ENCODE data around the gene USP4.
"Not testable (repeated sequence)": the region's sequence is repeated elsewhere in the genome, so short reads cannot be mapped to it uniquely, and the experiment has no call there.

USP4 gene

GRCh38 chr3:49240091-49240490 is 99.8 kb downstream of the USP4 start:
- not testable (repeated sequence) for DNase-seq

- no peak for DNase-seq
Observed at GRCh38 chr3:49238274-49239127, 101.4 kb downstream of the USP4 start.

- DNase-seq = no peak
Observed at GRCh38 chr3:49237344-49237743, 102.5 kb downstream of the USP4 start.

- DNase-seq = no peak
Observed at GRCh38 chr3:49236226-49236625, 103.6 kb downstream of the USP4 start.

- DNase-seq = not testable (repeated sequence)
Observed at GRCh38 chr3:49228817-49229216, 111.0 kb downstream of the USP4 start.
